ENCODE measurements around the gene DTX3L. TPM values are rescaled to one million over a fixed set of nuclear protein-coding genes. Genes with fewer than 3 reads are reported as not detected.

The DTX3L gene
- 1 to 10 TPM; 4.9 to 6.6 TPM for total RNA-seq
- polyA plus RNA-seq (2013, experiment 1 of 2) = 0.85 TPM
- 1.1 TPM for polyA plus RNA-seq (2013, experiment 2 of 2)
- long read RNA-seq, experiment 1, full-length matches to known transcripts = 2 of 3 reads
- long read RNA-seq, experiment 1, partial matches to known transcripts = 0 of 3 reads
- long read RNA-seq, experiment 1, other reads (novel, unspliced or antisense) = 1 of 3 reads
- long read RNA-seq, experiment 2, full-length matches to known transcripts = 4 of 7 reads
- long read RNA-seq, experiment 2, partial matches to known transcripts = 3 of 7 reads
- long read RNA-seq, experiment 2, other reads (novel, unspliced or antisense) = 0 of 7 reads
- long read RNA-seq, experiment 3, full-length matches to known transcripts = 4 of 6 reads
- long read RNA-seq, experiment 3, partial matches to known transcripts = 0 of 6 reads
- long read RNA-seq, experiment 3, other reads (novel, unspliced or antisense) = 2 of 6 reads
- long read RNA-seq, experiment 4 = 0 reads

DNA sequence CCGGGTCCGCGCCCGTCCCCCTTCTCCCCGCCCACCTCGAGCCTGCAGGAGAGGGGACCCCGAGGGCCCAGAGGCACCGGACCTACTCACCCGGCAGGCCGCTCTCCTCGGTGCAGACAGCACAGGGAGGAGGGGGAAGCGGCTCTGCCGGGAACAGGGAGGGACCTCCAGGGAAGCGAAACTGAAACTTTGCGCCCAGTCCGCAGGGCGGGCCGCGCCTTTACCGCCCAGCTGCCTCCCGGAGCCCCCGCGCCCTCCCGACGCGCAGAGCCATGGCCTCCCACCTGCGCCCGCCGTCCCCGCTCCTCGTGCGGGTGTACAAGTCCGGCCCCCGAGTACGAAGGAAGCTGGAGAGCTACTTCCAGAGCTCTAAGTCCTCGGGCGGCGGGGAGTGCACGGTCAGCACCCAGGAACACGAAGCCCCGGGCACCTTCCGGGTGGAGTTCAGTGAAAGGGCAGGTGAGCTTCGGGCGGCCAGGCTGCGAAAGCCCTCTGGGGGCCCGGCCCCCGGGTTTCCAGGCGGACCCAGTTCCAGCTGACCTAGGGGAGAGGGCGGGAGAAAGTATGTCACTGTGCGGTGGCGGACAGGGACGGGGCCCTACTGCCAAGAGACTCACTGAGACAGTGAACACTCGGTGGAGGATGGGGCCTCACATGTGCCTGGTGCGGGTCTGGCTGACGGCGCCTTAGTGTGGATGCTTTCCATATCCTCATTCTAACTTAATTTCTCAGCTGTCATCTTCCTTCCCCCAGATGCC lies at the start of gene DTX3L, which contains the start of gene PARP9:
Gene DTX3L (plus strand): TSS at position 184 of the 758 bp plus-strand sequence. CDS start 89 bp downstream, at position 273.
Gene PARP9 (minus strand): TSS at position 146 of the 758 bp plus-strand sequence. CDS start 4,680 bp downstream, outside the sequence.
- H3K4me3 Mint-ChIP-seq = peak within 1 kb of the TSS; percentile 66
- H3K4me1 Mint-ChIP-seq = peaks cover 21% of the 10 kb centered on the region
- H3K27me3 ChIP-seq (ENCODE audit: control insufficient read depth, insufficient read depth, low read length, poor library complexity, severe bottlenecking) = peaks cover 7% of the 10 kb centered on the region
- peak within 1 kb of the TSS; percentile 47 for H3K9ac ChIP-seq (ENCODE audit: extremely low read depth, low read length, poor library complexity, severe bottlenecking)
- TF ChIP-seq, protein P1, sequence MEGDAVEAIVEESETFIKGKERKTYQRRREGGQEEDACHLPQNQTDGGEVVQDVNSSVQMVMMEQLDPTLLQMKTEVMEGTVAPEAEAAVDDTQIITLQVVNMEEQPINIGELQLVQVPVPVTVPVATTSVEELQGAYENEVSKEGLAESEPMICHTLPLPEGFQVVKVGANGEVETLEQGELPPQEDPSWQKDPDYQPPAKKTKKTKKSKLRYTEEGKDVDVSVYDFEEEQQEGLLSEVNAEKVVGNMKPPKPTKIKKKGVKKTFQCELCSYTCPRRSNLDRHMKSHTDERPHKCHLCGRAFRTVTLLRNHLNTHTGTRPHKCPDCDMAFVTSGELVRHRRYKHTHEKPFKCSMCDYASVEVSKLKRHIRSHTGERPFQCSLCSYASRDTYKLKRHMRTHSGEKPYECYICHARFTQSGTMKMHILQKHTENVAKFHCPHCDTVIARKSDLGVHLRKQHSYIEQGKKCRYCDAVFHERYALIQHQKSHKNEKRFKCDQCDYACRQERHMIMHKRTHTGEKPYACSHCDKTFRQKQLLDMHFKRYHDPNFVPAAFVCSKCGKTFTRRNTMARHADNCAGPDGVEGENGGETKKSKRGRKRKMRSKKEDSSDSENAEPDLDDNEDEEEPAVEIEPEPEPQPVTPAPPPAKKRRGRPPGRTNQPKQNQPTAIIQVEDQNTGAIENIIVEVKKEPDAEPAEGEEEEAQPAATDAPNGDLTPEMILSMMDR (conservative IDR thresholded peaks at IDR 0.05) = no peak
- H3K4me1 ChIP-seq (ENCODE audit: control insufficient read depth, insufficient read depth, low read length) = no peaks in the 10 kb centered on the region
- H3K4me3 ChIP-seq (ENCODE audit: low read length) = peak within 1 kb of the TSS; percentile 77
- H3K36me3 ChIP-seq (ENCODE audit: control insufficient read depth, insufficient read depth, low read length) = no peaks in the 10 kb centered on the region
- H3K9me3 Mint-ChIP-seq = no peaks in the 10 kb centered on the region
- WGBS, 2 experiments (ENCODE audit: insufficient coverage in 1 of 2, insufficient read length in 1 of 2) = 4 to 9% methylated on average over 7 to 56 of the region's 56 CpGs
- peak within 1 kb of the TSS; percentile 22 for H3K27ac Mint-ChIP-seq
- no peaks in the 10 kb centered on the region for H3K36me3 Mint-ChIP-seq (ENCODE audit: low read depth)
- H3K9me3 ChIP-seq (ENCODE audit: control insufficient read depth, low read length) = no peaks in the 10 kb centered on the region
- no peaks in the 10 kb centered on the region for H3K27me3 Mint-ChIP-seq (ENCODE audit: insufficient read depth)
- no peak within 1 kb of the TSS for H3K27ac ChIP-seq (ENCODE audit: low read depth, low read length)
- peak; percentile 87 for DNase-seq

DNA sequence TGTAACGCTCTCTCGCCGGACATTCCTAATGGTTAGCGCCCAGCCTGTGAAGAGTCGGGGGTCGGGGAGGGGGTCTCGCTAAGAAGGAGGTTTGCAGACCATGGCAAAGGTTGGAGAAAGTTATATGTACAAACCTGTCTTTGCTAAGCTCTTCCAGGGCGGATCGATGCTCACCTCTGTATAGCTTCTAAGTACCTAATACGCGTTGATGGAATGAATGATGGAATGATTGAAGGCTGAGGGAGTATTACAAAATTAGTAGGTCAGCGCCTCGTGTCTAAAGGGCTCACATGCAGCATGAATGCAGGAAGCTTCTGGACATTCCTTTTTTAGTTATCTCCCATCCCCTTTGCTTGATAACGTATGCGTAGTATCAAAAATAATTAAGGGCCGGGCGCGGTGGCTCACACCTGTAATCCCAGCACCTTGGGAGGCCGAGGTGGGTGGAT lies 49.1 kb upstream of the DTX3L start:
- no peaks in the 10 kb centered on the region for H3K9me3 Mint-ChIP-seq
- TF ChIP-seq, protein P1 (conservative IDR thresholded peaks at IDR 0.05) = no peak
- H3K27ac ChIP-seq (ENCODE audit: low read depth, low read length) = no peak overlapping the region
- H3K4me3 ChIP-seq (ENCODE audit: low read length) = peak overlapping the region; percentile 91
- H3K9me3 ChIP-seq (ENCODE audit: control insufficient read depth, low read length) = no peaks in the 10 kb centered on the region
- H3K4me1 Mint-ChIP-seq = peaks cover 34% of the 10 kb centered on the region
- peak overlapping the region; percentile 87 for H3K9ac ChIP-seq (ENCODE audit: extremely low read depth, low read length, poor library complexity, severe bottlenecking)
- H3K36me3 Mint-ChIP-seq (ENCODE audit: low read depth) = peaks cover 1% of the 10 kb centered on the region
- no peaks in the 10 kb centered on the region for H3K4me1 ChIP-seq (ENCODE audit: control insufficient read depth, insufficient read depth, low read length)
- no peak for DNase-seq
- peak overlapping the region; percentile 83 for H3K4me3 Mint-ChIP-seq
- WGBS, 2 experiments (ENCODE audit: insufficient coverage in 1 of 2, insufficient read length in 1 of 2) = 51 to 75% methylated on average over 13 to 19 of the region's 19 CpGs
- peak overlapping the region; percentile 84 for H3K27ac Mint-ChIP-seq
- H3K36me3 ChIP-seq (ENCODE audit: control insufficient read depth, insufficient read depth, low read length) = no peaks in the 10 kb centered on the region
- no peaks in the 10 kb centered on the region for H3K27me3 ChIP-seq (ENCODE audit: control insufficient read depth, insufficient read depth, low read length, poor library complexity, severe bottlenecking)
- H3K27me3 Mint-ChIP-seq (ENCODE audit: insufficient read depth) = peaks cover 1% of the 10 kb centered on the region

DNA sequence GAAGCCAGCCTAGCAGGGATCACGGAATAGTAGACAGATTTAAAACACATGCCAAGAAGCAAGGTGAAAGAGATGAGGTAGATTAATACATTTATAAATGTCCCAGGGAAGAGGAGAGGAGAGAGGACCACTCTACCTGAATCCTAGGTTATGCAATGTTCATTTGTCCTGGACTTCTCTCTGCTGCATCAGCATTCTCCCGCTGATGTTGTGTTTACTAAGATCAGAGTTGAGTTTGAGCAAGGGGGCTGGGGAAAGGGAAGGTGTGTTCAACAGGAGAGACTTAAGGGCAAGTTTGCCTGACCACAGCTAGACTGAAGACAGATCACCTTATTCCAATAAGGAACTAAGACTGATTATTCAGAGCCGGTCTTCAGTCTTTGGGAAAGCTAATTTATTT lies 48.3 kb upstream of the DTX3L start:
- TF ChIP-seq, protein P1 (conservative IDR thresholded peaks at IDR 0.05) = no peak
- Histone ChIP-seq H3K36me3 (ENCODE audit: control insufficient read depth, insufficient read depth, low read length) (no peaks in the 10 kb centered on the region), H3K27ac (ENCODE audit: low read depth, low read length) (no peak overlapping the region), H3K4me1 (ENCODE audit: control insufficient read depth, insufficient read depth, low read length) (no peaks in the 10 kb centered on the region), H3K27me3 (ENCODE audit: control insufficient read depth, insufficient read depth, low read length, poor library complexity, severe bottlenecking) (no peaks in the 10 kb centered on the region), H3K9ac (ENCODE audit: extremely low read depth, low read length, poor library complexity, severe bottlenecking) (no peak overlapping the region), H3K4me3 (ENCODE audit: low read length) (no peak overlapping the region), H3K9me3 (ENCODE audit: control insufficient read depth, low read length) (no peaks in the 10 kb centered on the region)
- no peaks in the 10 kb centered on the region for H3K9me3 Mint-ChIP-seq
- no peak overlapping the region for H3K27ac Mint-ChIP-seq
- peaks cover 26% of the 10 kb centered on the region for H3K4me1 Mint-ChIP-seq
- no peaks in the 10 kb centered on the region for H3K36me3 Mint-ChIP-seq (ENCODE audit: low read depth)
- H3K27me3 Mint-ChIP-seq (ENCODE audit: insufficient read depth) = peaks cover 1% of the 10 kb centered on the region
- no peak overlapping the region for H3K4me3 Mint-ChIP-seq
- WGBS, 2 experiments (ENCODE audit: insufficient coverage in 1 of 2, insufficient read length in 1 of 2) = 95 to 100% methylated on average over 1 to 3 of the region's 3 CpGs
- DNase-seq = no peak

All from endodermal cell (in vitro differentiated cells).